GM19023 (cell line): Measurements from ENCODE around the gene SLC38A4.
"Not testable (repeated sequence)": the region's sequence is repeated elsewhere in the genome, so short reads cannot be mapped to it uniquely, and the experiment has no call there.

Experiments used
- ATAC-seq: cut with Tn5 transposase; IDR thresholded peaks from one replicate; pipeline ENCODE4 v1.9.1; 2021; ENCODE audit warnings: mild to moderate bottlenecking, moderate library complexity; ENCODE audit not compliant: unreplicated experiment

SLC38A4 gene

DNA sequence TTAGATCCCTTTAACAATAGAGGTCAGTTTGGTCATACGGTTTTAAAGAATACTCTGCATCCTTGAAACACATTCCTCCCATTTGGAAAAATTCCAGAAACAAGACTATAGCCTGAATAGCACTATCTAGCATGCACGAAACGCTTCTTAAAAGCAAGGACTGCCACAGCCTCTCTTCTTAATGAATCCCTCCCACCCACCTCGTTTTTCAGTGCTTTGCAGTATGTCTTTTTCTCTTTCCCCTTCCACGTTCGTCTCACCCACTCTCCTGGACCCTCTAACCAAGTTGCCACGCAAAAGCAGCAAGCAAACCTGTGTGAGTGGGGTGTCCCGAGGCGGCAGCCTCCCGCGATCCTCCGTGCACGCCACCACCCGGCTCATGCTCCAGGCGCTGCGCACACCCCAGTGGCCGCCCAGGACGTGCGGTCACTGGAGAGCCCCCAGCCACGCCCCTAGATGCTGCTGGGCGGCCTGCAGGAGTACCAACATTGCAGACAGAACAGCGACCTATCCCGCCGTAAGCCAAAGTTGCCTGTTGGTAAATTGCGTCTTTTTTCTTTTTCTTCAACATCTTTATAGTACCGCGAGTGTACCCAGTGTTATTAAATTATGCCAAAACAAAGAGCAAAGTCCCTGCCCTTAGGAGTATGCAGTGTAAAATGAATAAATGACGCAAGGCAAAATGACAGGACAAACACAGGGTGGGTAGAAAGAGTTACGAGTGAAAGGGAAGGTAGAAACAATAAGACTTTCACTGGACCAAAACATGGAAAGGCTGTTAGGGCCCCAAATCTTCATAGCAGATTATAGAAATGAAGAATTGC lies at the start of gene SLC38A4:
TSS of gene SLC38A4 (minus strand) at position 407 of the 824 bp plus-strand sequence. CDS start 32,926 bp downstream, outside the sequence.
- no peak for ATAC-seq

GRCh38 chr12:46875095-46875494 lies 49.3 kb upstream of the SLC38A4 start:
- no peak for ATAC-seq

DNA sequence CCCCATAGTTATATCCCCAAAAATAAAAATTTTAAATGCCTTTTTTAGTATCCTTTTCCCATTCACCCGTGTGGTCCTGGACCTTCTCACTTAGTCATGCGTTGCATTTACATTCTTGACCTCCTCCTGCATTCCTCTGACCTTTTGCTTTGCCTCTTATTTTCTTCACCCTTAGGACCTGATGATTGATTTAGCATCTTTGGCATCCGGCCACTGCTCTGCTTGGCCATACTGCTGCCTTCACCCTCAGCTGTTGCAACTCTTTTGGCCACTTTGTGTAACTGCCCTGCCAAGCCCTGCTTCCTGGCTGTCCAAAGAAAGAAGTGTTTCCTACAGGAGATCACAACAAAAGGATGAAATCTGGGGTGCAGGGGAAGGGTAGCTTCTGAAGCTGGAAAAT lies 48.8 kb upstream of the SLC38A4 start:
- ATAC-seq: no peak

DNA sequence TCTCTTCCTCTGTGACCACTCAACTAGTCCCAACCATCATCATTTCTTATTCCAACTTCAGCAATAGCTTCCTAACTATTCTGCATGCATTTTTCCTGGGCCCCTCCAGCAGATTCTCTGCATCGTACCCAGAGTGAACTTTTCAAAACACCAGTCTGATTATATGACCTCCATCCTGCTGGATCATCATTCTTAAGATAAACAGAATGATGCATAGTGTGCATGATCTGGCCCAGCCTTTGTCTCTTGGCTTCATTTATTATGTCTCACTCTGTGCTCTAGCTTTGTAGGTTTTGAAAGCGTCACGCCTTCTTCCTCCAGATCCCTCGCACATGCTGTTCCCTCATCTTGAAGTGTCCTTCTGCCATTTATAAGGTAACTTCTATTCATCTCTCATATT lies 46.3 kb upstream of the SLC38A4 start:
- no peak for ATAC-seq

DNA sequence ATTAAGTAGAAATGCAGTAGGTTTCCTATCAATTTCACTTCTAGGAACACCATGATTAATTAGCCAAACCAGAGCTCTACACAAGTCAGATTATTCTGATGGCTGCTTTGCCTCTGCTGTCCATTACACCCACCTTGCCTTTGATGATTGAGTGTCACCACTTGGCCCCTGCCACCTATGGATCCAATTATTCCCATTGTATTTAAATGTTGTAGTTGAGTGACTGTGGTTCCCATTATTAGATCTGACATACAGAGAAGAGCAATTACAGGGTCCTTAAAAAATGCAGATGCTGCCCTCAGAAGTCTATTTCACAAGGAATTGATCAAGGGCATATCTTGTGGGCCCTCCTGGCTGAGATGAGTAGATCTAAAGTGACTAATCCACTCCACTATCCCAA lies 39.5 kb upstream of the SLC38A4 start:
- ATAC-seq: no peak

DNA sequence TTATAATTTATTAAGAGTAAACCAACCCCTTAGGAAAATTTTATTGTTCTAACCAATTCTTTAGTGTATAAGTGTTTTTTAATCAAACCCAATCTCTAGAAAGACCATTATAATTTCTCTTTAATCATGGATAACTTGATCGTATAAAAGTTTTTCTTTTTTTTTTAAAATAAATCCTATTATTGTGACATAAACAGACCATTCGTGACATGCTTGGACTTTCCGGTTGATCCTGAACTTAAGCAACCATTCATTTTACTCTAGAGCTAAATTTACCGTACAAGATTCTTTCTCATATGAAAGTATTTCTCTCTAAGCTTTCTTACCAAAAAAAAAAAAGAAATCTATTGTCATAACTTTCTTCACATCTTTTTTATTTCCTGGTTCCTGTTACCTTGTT lies 32.6 kb upstream of the SLC38A4 start:
- no peak for ATAC-seq

DNA sequence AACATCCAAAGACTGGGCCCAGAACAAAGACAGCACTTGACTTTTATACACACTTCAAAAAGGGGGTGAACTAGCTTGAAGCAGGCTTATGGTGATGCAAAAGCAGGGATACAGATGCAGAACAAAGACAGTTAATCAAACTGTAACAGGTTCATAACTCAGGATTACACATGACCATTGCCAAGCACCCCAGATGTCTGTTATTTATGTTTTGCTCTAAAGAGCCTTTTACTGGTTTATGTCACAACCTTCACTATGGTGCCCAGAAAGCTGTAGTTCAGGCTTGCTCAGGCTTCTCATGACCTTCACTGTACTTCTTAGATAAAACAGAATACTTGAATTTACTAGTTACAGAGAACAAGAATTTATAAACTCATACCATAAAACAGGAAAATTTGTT lies 31.7 kb upstream of the SLC38A4 start:
- ATAC-seq: no peak

GRCh38 chr12:46855760-46856159 lies 30.0 kb upstream of the SLC38A4 start:
- no peak for ATAC-seq

- ATAC-seq: not testable (repeated sequence)
Observed at GRCh38 chr12:46854188-46854587, 28.4 kb upstream of the SLC38A4 start.

GRCh38 chr12:46848792-46849191 lies 23.0 kb upstream of the SLC38A4 start:
- not testable (repeated sequence) for ATAC-seq

GRCh38 chr12:46847001-46847400 lies 21.2 kb upstream of the SLC38A4 start:
- ATAC-seq: no peak

DNA sequence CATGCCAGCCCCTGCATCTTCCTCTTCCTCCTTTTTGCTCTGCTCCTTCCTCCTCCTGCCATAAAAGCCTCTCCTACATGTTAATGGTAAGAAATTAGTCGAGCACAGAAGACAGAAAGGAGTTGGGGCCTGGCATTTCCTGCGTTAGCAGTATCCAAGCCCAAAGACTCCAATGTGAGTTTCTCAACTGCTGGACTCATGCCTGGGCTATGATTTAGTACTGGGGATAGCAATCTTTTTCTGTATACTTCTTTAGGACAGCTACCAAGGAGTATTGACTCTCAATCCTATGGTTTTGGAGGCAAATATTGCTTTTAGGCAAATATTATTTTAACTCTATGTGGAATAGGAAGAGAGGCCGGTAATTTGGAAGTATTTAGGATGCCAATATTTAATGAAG lies 18.0 kb upstream of the SLC38A4 start:
- ATAC-seq: no peak

- no peak for ATAC-seq
Observed at GRCh38 chr12:46841891-46842290, 16.1 kb upstream of the SLC38A4 start.

GRCh38 chr12:46839964-46840363 lies 14.2 kb upstream of the SLC38A4 start:
- no peak for ATAC-seq

GRCh38 chr12:46839232-46839631 lies 13.4 kb upstream of the SLC38A4 start:
- no peak for ATAC-seq

DNA sequence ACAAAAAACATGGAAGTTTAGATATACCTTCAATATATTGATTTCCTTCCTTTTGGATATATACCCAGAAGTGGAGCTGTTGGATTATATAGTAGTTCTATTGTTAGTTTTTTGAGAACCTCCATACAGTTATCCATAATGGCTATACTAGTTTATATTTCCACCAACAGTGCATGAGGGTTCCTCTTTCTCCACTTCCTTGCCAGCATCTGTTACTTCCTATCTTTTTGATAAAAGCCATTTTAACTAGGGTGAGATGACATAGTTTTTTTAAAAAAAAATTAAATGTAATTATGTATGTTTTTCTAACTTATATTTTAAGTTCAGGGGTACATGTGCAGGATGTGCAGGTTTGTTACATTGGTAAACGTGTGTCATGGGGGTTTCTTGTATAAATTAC lies 10.0 kb upstream of the SLC38A4 start:
- no peak for ATAC-seq

DNA sequence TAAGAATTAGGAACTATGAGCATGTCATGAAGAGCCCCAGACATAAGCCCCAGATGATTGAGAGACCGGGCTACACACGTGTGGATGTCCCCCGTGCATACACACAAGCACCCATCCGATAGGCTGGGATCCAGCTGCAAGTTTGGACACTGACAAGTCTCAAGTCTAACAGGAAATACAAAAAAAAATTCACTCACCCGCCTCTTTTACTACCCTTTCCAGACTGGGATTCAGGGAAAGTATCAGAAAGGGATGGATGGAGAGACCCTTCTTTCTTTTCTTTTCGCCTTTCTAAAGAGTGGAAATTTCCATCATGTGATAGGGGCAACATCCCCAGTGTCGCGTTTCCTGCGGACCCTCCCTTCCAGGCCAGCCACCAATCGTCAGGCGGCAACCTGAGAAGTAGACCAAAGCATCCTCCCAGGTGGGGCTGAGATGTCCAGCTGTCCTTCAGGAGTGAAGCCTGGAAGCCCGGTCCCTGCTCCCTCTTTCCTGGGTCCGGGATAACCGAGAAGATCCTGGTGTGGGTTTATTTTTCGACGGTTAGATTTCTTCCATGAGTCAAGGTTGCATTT lies 6.4 kb upstream of the SLC38A4 start:
- ATAC-seq: no peak

- no peak for ATAC-seq
Observed at GRCh38 chr12:46831335-46832129, 5.7 kb upstream of the SLC38A4 start.

DNA sequence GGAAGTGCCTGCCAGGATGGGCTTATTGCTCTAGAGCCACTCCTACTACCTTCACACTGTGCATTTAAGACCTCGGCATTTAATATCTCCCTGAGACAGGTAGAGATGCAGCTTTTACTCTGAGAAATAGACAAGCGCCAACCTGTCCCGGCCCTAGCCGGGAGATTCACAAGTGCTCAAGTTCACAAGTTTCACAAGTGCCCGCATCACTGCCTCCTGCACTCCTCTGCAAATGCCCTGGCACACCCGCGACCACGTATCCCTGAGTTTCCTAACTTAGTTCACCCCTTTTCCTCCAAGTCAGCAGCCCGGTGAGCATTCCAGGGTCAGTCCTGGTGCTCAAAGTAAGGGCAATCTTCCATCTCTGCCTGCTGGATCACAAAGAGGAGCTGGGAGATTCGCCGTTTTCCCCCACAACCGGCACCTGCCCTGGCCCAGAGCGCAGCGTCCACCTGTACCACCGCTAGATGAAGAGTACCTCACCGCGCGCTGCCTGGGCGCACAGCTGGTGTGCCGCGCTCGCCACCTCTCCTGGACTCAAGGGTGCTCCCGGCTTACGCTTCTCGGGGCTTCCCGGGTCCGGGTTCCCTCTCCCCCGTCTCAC lies 5.0 kb upstream of the SLC38A4 start:
- ATAC-seq: no peak

- no peak for ATAC-seq
Observed at GRCh38 chr12:46824709-46825108, 1.1 kb downstream of the SLC38A4 start.

GRCh38 chr12:46818642-46819041 lies 7.2 kb downstream of the SLC38A4 start:
- no peak for ATAC-seq
